Fibroblast of lung (primary cell): Measurements from ENCODE around the gene NOS3.

Experiments
- EZH2 ChIP-seq: IDR thresholded peaks from 2 replicates; pipeline ENCODE4 v1.5.1; 2012; ENCODE audit warnings: low read length, control low read depth, mild to moderate bottlenecking; ENCODE audit errors: missing control alignments
- TF ChIP-seq, protein P1 (sequence below), 2 donors: IDR thresholded peaks in 1 of 2; conservative IDR thresholded peaks in 1 of 2; 1 replicate in 1 of 2; 2 replicates in 1 of 2; pipeline ENCODE4 v1.5.1; 2011 to 2012; ENCODE audit warnings: low read length in 2 of 2, control low read depth in 1 of 2, inconsistent platforms in 1 of 2, low read depth in 1 of 2, mild to moderate bottlenecking in 1 of 2

DNA sequence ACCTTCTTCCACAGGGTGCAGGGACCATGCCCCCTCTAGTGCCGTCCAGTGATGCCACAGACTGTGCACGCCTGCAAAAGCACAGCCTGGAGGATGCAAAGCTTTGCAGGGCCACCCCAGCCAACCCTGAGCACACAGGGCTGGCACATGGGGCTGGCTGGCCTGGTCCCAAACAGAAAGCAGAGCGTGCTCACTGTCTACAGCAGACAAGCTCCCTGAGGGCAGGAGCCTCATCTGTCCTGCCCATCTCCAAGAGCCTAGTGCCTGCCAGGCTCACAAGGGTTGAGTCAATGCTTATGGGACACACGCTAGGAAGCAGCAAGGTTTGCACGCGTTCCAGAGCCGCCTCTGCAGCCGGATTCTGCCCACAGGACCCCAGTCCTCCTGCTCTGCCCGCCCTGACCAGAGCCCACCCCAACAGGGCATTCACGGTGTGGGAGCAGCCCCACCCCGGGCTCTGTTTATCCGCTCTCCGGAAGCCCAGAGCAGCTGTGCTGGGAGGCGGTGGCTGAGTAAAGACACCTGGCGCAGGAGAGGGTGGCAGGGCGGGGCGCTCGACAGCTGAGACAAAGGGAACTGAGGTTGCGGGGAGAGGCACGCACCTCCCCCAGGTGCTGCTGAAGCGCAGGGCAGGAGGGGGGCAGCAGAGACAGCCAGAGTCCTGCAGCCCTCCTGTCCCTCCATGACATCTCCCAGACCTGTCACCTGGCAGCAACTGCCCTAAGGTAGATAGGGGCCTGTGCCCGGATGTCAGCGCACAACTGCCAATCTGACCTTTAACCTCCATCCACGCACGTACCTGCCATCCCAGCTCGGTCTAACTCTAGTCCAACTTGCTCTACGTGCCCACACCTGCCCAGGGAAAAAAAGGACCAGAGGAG, 17.0 kb upstream of the NOS3 start:
- TF ChIP-seq, protein P1, sequence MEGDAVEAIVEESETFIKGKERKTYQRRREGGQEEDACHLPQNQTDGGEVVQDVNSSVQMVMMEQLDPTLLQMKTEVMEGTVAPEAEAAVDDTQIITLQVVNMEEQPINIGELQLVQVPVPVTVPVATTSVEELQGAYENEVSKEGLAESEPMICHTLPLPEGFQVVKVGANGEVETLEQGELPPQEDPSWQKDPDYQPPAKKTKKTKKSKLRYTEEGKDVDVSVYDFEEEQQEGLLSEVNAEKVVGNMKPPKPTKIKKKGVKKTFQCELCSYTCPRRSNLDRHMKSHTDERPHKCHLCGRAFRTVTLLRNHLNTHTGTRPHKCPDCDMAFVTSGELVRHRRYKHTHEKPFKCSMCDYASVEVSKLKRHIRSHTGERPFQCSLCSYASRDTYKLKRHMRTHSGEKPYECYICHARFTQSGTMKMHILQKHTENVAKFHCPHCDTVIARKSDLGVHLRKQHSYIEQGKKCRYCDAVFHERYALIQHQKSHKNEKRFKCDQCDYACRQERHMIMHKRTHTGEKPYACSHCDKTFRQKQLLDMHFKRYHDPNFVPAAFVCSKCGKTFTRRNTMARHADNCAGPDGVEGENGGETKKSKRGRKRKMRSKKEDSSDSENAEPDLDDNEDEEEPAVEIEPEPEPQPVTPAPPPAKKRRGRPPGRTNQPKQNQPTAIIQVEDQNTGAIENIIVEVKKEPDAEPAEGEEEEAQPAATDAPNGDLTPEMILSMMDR (conservative IDR thresholded peaks at IDR 0.05 in 1 of 2, IDR thresholded peaks at IDR 0.05 in 1 of 2; ENCODE audit: low read depth in 1 of 2, low read length in 2 of 2) = no peak
- no peak for TF ChIP-seq EZH2
